RWPE1 (cell line): ENCODE data around the gene CSNK1G2.

ENCODE experiments used
- CTCF ChIA-PET: fragments of 350-600 bp; sonication (Branson Sonifier 250); formaldehyde crosslinking; extraction: SDS; loops from one replicate; lab custom pipeline; 2021; lab: Yijun Ruan, JAX
- POLR2A ChIA-PET: fragments of 400-600 bp; formaldehyde crosslinking; extraction: SDS; loops from one replicate; lab custom pipeline; 2020; ENCODE audit warnings: antibody characterized with exemption; ENCODE audit not compliant: low non-redundant PET; lab: Yijun Ruan, JAX
- DNase-seq: peaks from one replicate; pipeline ENCODE4 v3.0.0; 2012; ENCODE audit warnings: low spot score
- H3K27ac ChIP-seq: fragments of 450-650 bp; 2 replicates; pipeline ENCODE4 v1.5.1; 2017
- TF ChIP-seq, protein P1 (sequence below): fragments of 450-650 bp; conservative IDR thresholded peaks from 2 replicates; pipeline ENCODE4 v1.5.1; 2017; ENCODE audit warnings: low read depth, mild to moderate bottlenecking

CSNK1G2 gene

DNA sequence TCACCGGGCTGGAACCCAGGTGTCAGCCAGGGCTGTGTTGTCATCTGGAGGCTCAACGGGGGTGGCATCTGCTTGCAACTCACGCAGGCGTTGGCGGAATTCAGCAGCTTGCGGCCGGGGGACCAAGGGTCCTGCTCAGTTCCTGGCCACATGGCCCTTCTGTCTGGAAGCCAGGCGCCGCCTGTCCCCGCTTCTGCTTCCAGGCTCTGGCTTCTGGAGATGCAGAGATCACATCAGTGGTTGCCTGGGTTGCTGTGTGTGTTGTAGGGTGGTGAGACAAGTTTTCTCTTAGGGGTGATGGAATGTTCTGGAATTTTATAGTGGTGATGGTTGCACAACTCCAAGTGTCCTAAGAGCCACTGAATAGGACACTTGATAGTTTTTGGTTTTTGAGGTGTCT is 30.8 kb upstream of the CSNK1G2 start:
- DNase-seq: no peak
- CTCF ChIA-PET: interaction anchor here (1.0 kb wide), 1 partner anchor 20 kb away, joined by 4 read pairs; no protein-coding TSS in a partner anchor
- TF ChIP-seq, protein P1, sequence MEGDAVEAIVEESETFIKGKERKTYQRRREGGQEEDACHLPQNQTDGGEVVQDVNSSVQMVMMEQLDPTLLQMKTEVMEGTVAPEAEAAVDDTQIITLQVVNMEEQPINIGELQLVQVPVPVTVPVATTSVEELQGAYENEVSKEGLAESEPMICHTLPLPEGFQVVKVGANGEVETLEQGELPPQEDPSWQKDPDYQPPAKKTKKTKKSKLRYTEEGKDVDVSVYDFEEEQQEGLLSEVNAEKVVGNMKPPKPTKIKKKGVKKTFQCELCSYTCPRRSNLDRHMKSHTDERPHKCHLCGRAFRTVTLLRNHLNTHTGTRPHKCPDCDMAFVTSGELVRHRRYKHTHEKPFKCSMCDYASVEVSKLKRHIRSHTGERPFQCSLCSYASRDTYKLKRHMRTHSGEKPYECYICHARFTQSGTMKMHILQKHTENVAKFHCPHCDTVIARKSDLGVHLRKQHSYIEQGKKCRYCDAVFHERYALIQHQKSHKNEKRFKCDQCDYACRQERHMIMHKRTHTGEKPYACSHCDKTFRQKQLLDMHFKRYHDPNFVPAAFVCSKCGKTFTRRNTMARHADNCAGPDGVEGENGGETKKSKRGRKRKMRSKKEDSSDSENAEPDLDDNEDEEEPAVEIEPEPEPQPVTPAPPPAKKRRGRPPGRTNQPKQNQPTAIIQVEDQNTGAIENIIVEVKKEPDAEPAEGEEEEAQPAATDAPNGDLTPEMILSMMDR: no peak
- H3K27ac ChIP-seq: peak overlapping the region; percentile 83
- POLR2A ChIA-PET: no interaction called here

DNA sequence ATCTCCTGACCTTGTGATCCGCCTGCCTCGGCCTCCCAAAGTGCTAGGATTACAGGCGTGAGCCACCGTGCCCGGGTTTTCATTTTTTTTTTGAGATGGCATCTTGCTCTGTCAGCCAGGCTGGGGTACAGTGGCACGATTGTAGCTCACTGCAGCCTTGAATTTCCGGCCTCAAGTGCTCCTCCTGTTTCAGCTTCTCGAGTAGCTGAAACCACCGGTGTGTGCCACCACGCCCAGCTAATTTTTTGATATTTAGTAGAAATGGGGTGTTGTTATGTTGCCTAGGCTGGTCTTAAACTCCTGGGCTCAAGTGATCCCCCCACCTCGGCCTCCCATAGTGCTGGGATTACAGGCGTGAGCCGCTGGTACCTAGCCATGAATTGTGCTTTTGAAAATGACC is 29.9 kb upstream of the CSNK1G2 start:
- ChIA-PET CTCF (no interaction called here), POLR2A (no interaction called here)
- TF ChIP-seq, protein P1: no peak

DNA sequence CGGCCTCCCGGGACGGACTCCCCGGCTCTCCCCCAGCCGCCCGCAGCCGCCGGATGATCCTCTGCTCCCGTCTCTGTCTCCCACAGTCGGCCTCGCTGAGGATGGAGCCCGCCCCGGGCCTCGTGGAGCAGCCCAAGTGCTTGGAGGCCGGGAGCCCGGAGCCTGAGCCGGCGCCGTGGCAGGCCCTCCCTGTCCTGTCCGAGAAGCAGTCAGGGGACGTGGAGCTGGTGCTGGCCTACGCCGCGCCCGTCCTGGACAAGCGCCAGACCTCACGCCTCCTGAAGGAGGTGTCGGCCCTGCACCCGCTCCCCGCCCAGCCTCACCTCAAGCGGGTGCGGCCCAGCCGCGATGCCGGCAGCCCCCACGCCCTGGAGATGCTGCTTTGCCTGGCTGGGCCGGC is 29.0 kb upstream of the CSNK1G2 start:
- CTCF ChIA-PET: interaction anchor here (0.7 kb wide), 1 partner anchor 86 kb away, joined by 4 read pairs; no protein-coding TSS in a partner anchor
- TF ChIP-seq, protein P1: no peak
- POLR2A ChIA-PET: no interaction called here
- H3K27ac ChIP-seq: peak overlapping the region; percentile 83
- no peak for DNase-seq

More for the DNA sequence above, 29.9 kb upstream of the CSNK1G2 start:
- no peak for DNase-seq
- peak overlapping the region; percentile 83 for H3K27ac ChIP-seq

DNA sequence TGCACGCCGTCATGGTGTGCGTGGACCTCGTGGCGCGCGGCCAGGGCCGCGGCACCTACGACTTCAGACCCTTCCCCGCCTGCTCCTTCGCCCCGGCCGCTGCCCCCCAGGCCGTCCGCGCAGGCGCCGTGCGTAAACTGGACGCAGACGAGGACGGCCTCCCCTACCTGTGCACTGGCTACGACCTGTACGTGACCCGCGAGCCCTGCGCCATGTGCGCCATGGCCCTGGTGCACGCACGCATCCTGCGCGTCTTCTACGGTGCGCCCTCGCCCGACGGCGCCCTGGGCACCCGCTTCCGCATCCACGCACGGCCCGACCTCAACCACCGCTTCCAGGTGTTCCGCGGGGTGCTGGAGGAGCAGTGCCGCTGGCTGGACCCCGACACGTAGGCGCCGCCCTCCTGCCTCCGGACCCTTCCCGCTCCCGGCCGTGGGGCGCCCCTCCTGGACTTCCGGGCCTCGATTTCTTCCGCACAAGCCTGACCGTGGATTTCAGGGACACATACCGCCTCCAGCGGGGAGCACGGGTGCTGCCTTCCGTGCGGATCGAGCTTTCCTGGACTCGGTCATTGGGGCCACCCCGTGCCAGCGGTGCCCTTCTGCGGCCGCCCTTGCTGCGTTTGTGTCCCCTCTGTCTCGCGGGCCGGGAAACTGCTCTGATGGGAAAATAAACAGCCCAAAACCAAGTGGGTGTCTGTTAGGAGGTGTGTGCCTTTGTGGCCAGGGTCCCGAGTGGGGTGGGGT is 28.0 kb upstream of the CSNK1G2 start:
- POLR2A ChIA-PET: no interaction called here
- DNase-seq: no peak
- peak overlapping the region; percentile 83; the same call in 1 of the 2 replicates for H3K27ac ChIP-seq
- TF ChIP-seq, protein P1: no peak
- CTCF ChIA-PET: interaction anchor here (2.0 kb wide), 1 partner anchor 17 kb away, joined by 5 read pairs; no protein-coding TSS in a partner anchor

DNA sequence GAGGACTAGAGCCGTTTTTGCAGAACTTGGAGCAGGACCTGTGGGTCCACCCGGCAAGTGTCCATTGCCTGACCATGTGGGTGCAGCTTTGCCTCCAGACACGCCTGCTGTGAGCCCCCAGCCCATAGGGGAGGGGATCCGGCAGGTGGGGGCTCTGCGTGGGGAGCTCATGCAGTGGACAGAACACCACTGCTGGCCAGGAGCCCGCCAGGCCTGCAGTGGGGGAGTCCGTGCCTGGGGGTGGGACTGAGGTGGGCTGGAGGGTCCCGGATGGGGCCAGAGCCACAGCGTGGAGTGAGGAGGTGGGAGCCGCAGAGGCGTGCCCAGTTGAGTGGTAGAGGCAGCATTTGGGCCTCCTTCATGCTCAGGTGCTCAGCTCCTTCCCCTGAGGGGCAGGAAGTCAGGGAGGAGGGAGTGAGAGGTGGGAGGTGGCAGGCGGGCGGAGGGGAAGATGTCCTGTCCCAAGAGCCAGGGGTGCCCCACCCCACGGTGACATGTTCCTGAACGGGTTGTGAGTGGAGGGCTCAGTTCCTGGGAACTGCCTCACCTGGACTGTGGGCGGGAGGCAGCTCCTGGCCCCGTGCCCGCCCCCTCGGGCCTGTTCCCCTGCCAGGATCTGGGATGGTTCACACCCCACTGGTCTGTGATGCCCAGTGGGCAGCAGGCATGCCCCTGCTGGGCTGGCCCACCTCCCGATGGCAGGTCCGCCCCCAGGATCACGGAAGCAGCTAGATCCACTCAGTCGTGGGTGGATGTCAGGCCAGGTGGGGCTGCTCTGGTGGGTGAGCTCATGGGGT is 27.0 kb upstream of the CSNK1G2 start:
- CTCF ChIA-PET: interaction anchor here (0.6 to 2.0 kb wide), 3 partner anchors 16 to 42 kb away, joined by 5 read pairs; no protein-coding TSS in a partner anchor

More for the DNA sequence above, 27.0 kb upstream of the CSNK1G2 start:
- TF ChIP-seq, protein P1: no peak
- no peak for DNase-seq
- POLR2A ChIA-PET: no interaction called here
- H3K27ac ChIP-seq: peak overlapping the region; percentile 49
